Measurements from ENCODE around the gene FBXO28.

Gene FBXO28

GRCh38 chr1:224124220-224124619, 10.3 kb downstream of the FBXO28 start:
- no peak; the same call in 2 of the 3 replicates for ATAC-seq
- TF ChIP-seq ZNF70 (CRISPR knock-in tag; IDR thresholded peaks at IDR 0.05): no peak
- no peak for TF ChIP-seq ESRRG (CRISPR knock-in tag; IDR thresholded peaks at IDR 0.05)
- TF ChIP-seq ZC3H10 (CRISPR knock-in tag; IDR thresholded peaks at IDR 0.05): no peak
- TF ChIP-seq ARNTL (CRISPR knock-in tag; IDR thresholded peaks at IDR 0.05; ENCODE audit: borderline replicate concordance, low read depth): no peak
- TF ChIP-seq TOX (CRISPR knock-in tag; IDR thresholded peaks at IDR 0.05; ENCODE audit: borderline replicate concordance): no peak
- no peak for TF ChIP-seq ZNF8 (CRISPR knock-in tag; IDR thresholded peaks at IDR 0.05)
- TF ChIP-seq OSR1 (CRISPR knock-in tag; IDR thresholded peaks at IDR 0.05): no peak
- TF ChIP-seq GLIS3 (CRISPR knock-in tag; IDR thresholded peaks at IDR 0.05): no peak
- TF ChIP-seq SNAI2 (CRISPR knock-in tag; IDR thresholded peaks at IDR 0.05): no peak
- TF ChIP-seq, protein P1, sequence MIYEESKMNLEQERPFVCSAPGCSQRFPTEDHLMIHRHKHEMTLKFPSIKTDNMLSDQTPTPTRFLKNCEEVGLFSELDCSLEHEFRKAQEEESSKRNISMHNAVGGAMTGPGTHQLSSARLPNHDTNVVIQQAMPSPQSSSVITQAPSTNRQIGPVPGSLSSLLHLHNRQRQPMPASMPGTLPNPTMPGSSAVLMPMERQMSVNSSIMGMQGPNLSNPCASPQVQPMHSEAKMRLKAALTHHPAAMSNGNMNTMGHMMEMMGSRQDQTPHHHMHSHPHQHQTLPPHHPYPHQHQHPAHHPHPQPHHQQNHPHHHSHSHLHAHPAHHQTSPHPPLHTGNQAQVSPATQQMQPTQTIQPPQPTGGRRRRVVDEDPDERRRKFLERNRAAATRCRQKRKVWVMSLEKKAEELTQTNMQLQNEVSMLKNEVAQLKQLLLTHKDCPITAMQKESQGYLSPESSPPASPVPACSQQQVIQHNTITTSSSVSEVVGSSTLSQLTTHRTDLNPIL (CRISPR knock-in tag; IDR thresholded peaks at IDR 0.05; ENCODE audit: low read depth): no peak
- TF ChIP-seq BACH2 (CRISPR knock-in tag; IDR thresholded peaks at IDR 0.05; ENCODE audit: borderline replicate concordance): no peak
- no peak for TF ChIP-seq ZNF565 (CRISPR knock-in tag; conservative IDR thresholded peaks at IDR 0.05; ENCODE audit: low read depth)
- TF ChIP-seq CSDC2 (CRISPR knock-in tag; IDR thresholded peaks at IDR 0.05): no peak
- no peak for TF ChIP-seq PPARA (CRISPR knock-in tag; IDR thresholded peaks at IDR 0.05; ENCODE audit: borderline replicate concordance)
- TF ChIP-seq TCF4 (CRISPR knock-in tag; IDR thresholded peaks at IDR 0.05; ENCODE audit: borderline replicate concordance): no peak
- no peak for TF ChIP-seq ZFP30 (CRISPR knock-in tag; IDR thresholded peaks at IDR 0.05)

- peak; percentile 88 for ATAC-seq
- TF ChIP-seq ZC3H10 (CRISPR knock-in tag; IDR thresholded peaks at IDR 0.05) (peak; percentile 19; the same call in 1 of the 2 replicates), ZFP30 (CRISPR knock-in tag; IDR thresholded peaks at IDR 0.05) (no peak), TOX (CRISPR knock-in tag; IDR thresholded peaks at IDR 0.05; ENCODE audit: borderline replicate concordance) (peak; percentile 74; the same call in 1 of the 2 replicates)
Measured at GRCh38 chr1:224127925-224128819, 14.3 kb downstream of the FBXO28 start.

DNA sequence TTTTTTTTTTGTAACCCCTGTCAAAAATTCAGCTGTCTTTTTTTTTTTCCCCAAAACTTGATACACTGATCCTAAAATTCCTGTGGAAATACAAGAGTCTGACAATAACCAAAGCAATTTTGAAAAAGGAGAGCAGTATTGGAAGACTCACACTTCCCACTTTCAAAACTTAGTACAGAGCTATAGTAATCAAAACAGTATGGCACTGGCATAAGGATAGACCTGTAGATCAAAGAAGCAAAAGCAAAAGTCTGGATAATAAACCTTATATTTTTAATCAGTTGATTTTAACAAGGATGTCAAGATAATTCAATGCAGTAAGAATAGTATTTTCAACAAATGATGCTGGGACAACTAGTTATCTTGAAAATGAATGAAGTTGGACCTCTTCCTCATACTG, 17.3 kb downstream of the FBXO28 start:
- TF ChIP-seq CSDC2 (CRISPR knock-in tag; IDR thresholded peaks at IDR 0.05) (no peak), POU6F1 (CRISPR knock-in tag; IDR thresholded peaks at IDR 0.05; ENCODE audit: borderline replicate concordance, low read depth) (no peak), ZFP3 (CRISPR knock-in tag; IDR thresholded peaks at IDR 0.05) (no peak), PPARA (CRISPR knock-in tag; IDR thresholded peaks at IDR 0.05; ENCODE audit: borderline replicate concordance) (no peak), ISL1 (CRISPR knock-in tag; IDR thresholded peaks at IDR 0.05) (no peak), BACH2 (CRISPR knock-in tag; IDR thresholded peaks at IDR 0.05; ENCODE audit: borderline replicate concordance) (no peak)
- ATAC-seq: no peak

DNA sequence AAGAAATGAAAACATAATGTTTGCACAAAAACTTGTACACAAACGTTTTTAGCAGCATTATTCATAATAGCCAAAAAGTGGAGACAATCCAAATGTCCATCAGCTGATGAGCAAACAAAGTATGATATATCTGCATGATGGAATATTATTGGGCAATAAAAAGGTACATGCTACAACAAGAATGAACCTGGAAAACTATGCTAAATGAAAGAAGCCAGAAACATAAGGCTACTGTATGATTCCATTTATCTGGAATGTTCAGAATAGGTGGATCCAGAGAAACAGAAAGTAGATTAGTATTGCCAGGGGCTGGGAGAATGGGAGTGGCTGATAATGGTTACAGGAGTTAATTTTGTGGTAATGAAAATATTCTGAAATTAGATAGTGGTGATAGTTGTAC, 19.0 kb downstream of the FBXO28 start:
- TF ChIP-seq CSDC2 (CRISPR knock-in tag; IDR thresholded peaks at IDR 0.05) (no peak), ARNTL (CRISPR knock-in tag; IDR thresholded peaks at IDR 0.05; ENCODE audit: borderline replicate concordance, low read depth) (no peak), ZNF8 (CRISPR knock-in tag; IDR thresholded peaks at IDR 0.05) (no peak), BACH2 (CRISPR knock-in tag; IDR thresholded peaks at IDR 0.05; ENCODE audit: borderline replicate concordance) (no peak), ISL1 (CRISPR knock-in tag; IDR thresholded peaks at IDR 0.05) (no peak), TSHZ2 (CRISPR knock-in tag; IDR thresholded peaks at IDR 0.05) (no peak), RARB (CRISPR knock-in tag; IDR thresholded peaks at IDR 0.05) (no peak), ZFP30 (CRISPR knock-in tag; IDR thresholded peaks at IDR 0.05) (no peak), POU6F1 (CRISPR knock-in tag; IDR thresholded peaks at IDR 0.05; ENCODE audit: borderline replicate concordance, low read depth) (no peak)
- ATAC-seq: no peak

Measured in SK-N-SH treated with all-trans-retinoic acid at 6 μM for 48 hours (cell line).